GM10266 (cell line): Measurements from ENCODE around the gene EFCAB7.

Experiments used
- DNase-seq: peaks from one replicate; pipeline ENCODE4 v3.0.0; 2012; ENCODE audit errors: extremely low spot score
- CTCF ChIP-seq: IDR thresholded peaks from 2 replicates; pipeline ENCODE4 v1.5.1; 2012; ENCODE audit warnings: mild to moderate bottlenecking, low read depth; ENCODE audit not compliant: control insufficient read depth, insufficient read depth; ENCODE audit errors: missing control alignments

Gene EFCAB7

GRCh38 chr1:63617450-63617849, 94.1 kb downstream of the EFCAB7 start:
- DNase-seq, result no peak
- TF ChIP-seq CTCF, result no peak

DNA sequence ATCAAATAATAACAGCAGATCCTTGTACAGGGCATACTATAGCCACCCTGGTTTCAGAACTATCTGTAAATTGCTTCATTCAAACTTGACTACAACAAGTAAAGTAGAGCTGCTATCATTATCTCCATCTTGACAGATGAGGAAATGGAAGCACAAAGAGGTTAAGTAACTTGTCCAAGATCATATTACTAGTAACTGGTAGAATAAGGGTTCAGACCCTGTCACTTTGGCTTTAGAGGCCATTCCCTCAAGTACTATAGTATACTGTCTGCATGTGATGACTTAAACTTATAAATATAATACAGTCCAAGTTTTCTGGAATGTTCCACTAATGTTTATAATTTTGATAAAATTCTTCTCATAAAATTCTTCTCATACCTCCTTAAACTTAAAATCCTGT, 94.7 kb downstream of the EFCAB7 start:
- DNase-seq, result no peak
- TF ChIP-seq CTCF, result no peak

DNA sequence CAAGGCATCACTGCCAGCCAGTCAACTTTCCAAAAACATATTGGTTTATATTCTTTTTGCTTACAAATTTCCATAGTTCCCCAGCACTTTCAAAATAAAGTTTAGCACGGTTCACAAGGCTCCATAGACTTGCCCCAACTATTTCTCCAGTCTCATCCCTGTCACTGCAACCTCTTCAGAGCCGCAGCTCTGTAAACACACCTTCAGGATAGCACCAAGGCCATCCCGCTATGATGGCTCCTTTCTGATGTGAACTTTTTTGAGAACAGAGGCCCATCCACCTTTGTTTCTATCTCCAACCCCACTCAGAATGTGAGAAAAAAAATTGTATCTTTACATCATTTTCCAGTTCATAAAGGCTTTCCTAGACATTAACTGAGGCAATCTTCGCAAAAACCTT, 96.2 kb downstream of the EFCAB7 start:
- TF ChIP-seq CTCF, result no peak
- no peak for DNase-seq

- TF ChIP-seq CTCF, result no peak
- DNase-seq, result no peak
Measured at GRCh38 chr1:63620671-63621070, 97.3 kb downstream of the EFCAB7 start.

GRCh38 chr1:63621075-63621474, 97.8 kb downstream of the EFCAB7 start:
- DNase-seq, result no peak
- TF ChIP-seq CTCF, result no peak

DNA sequence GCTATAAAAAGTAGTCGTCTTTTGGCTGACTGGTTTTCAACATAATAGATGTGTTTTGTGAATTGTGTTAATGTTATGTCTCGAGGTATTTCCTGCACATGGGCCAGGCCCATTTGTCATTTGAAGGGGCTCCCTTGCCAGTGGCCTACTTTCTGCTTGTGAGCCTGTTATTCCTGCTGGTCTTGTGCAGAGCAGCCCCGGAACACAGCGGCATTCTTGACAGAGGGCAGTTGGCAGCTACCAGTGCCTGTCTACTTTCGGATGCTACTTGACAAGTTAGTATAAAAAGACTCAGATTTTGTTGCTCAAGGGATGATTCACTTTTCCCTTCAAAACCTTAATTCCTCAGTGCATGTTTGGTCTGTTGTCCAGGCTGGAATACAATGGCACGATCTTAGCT, 98.4 kb downstream of the EFCAB7 start:
- no peak for TF ChIP-seq CTCF
- DNase-seq, result no peak
